Neuronal stem cell (in vitro differentiated cells): ENCODE results near the gene LHFPL5.

ENCODE experiments used
- DNase-seq: peaks from one replicate; pipeline ENCODE4 v3.0.0-alpha.2; 2013; ENCODE audit warnings: low spot score
- H2AFZ ChIP-seq: one replicate; pipeline ENCODE4 v1.6.1; 2013; ENCODE audit warnings: mild to moderate bottlenecking, low read length, inconsistent platforms
- H2AK5ac ChIP-seq: 2 replicates; pipeline ENCODE4 v1.6.1; 2013; ENCODE audit warnings: low read depth, mild to moderate bottlenecking, inconsistent platforms, low read length, moderate library complexity, mixed read lengths
- H2BK120ac ChIP-seq: 2 replicates; pipeline ENCODE4 v1.6.1; 2013; ENCODE audit warnings: low read depth, mild to moderate bottlenecking, inconsistent platforms, low read length, moderate library complexity, mixed read lengths
- H2BK12ac ChIP-seq: one replicate; pipeline ENCODE4 v1.6.1; 2013; ENCODE audit warnings: low read length, inconsistent platforms
- H2BK15ac ChIP-seq: 2 replicates; pipeline ENCODE4 v1.6.1; 2013; ENCODE audit warnings: mild to moderate bottlenecking, low read length, inconsistent platforms, mixed read lengths
- H2BK5ac ChIP-seq: one replicate; pipeline ENCODE4 v1.6.1; 2013; ENCODE audit warnings: inconsistent platforms, mild to moderate bottlenecking, low read length, moderate library complexity
- H3K14ac ChIP-seq: one replicate; pipeline ENCODE4 v1.6.1; 2013; ENCODE audit warnings: low read length, inconsistent platforms
- H3K18ac ChIP-seq: 2 replicates; pipeline ENCODE4 v1.6.1; 2013; ENCODE audit warnings: low read length, inconsistent platforms
- H3K23ac ChIP-seq: 2 replicates; pipeline ENCODE4 v1.6.1; 2013; ENCODE audit warnings: low read depth, mild to moderate bottlenecking, mixed read lengths, low read length, inconsistent platforms; ENCODE audit not compliant: poor library complexity
- H3K27ac ChIP-seq: replicated peaks from 3 replicates; pipeline ENCODE4 v1.5.1; 2013; ENCODE audit warnings: low read length, inconsistent platforms
- H3K27me3 ChIP-seq, 3 experiments: 2 replicates each; pipeline ENCODE4 v1.6.1; 2013; ENCODE audit warnings: low read length in 3 of 3, mild to moderate bottlenecking in 2 of 3, inconsistent platforms in 1 of 3, low read depth in 1 of 3, mixed read lengths in 1 of 3, moderate library complexity in 1 of 3; ENCODE audit not compliant: control insufficient read depth in 3 of 3, insufficient read depth in 3 of 3
- H3K36me3 ChIP-seq, 2 donors: replicated peaks in 1 of 2; 2 replicates each; pipeline ENCODE4 v1.6.1; 2013; ENCODE audit warnings: low read length in 2 of 2; ENCODE audit not compliant: control insufficient read depth in 2 of 2, insufficient read depth in 2 of 2
- H3K4ac ChIP-seq: 2 replicates; pipeline ENCODE4 v1.6.1; 2013; ENCODE audit warnings: inconsistent platforms, mild to moderate bottlenecking, low read length, moderate library complexity
- H3K4me1 ChIP-seq, 2 donors: 1 replicate in 1 of 2; 2 replicates in 1 of 2; pipeline ENCODE4 v1.6.1; 2013; ENCODE audit warnings: low read length in 2 of 2, low read depth in 1 of 2; ENCODE audit not compliant: control insufficient read depth in 2 of 2, insufficient read depth in 1 of 2
- H3K4me2 ChIP-seq: one replicate; pipeline ENCODE4 v1.6.1; 2013; ENCODE audit warnings: mild to moderate bottlenecking, low read length, inconsistent platforms; ENCODE audit not compliant: insufficient read depth, poor library complexity, severe bottlenecking
- H3K4me3 ChIP-seq, 2 donors: 2 replicates each; pipeline ENCODE4 v1.5.1; 2013; ENCODE audit warnings: low read length in 2 of 2, mild to moderate bottlenecking in 2 of 2, inconsistent platforms in 1 of 2, moderate library complexity in 1 of 2
- H3K79me1 ChIP-seq: one replicate; pipeline ENCODE4 v1.6.1; 2013; ENCODE audit warnings: low read depth, mild to moderate bottlenecking, inconsistent platforms, low read length, moderate library complexity
- H3K9ac ChIP-seq: one replicate; pipeline ENCODE4 v1.6.1; 2013; ENCODE audit warnings: mild to moderate bottlenecking, low read depth, low read length, inconsistent platforms; ENCODE audit not compliant: poor library complexity
- H3K9me3 ChIP-seq, 2 donors: replicated peaks in 1 of 2; 2 replicates each; pipeline versions ENCODE3 to v1.6.1; 2013; ENCODE audit warnings: low read length in 2 of 2, mild to moderate bottlenecking in 2 of 2, inconsistent platforms in 1 of 2, low read depth in 1 of 2, mixed read lengths in 1 of 2, moderate library complexity in 1 of 2; ENCODE audit not compliant: control insufficient read depth in 2 of 2, insufficient read depth in 1 of 2
- H4K8ac ChIP-seq: one replicate; pipeline ENCODE4 v1.6.1; 2013; ENCODE audit warnings: low read depth, mild to moderate bottlenecking, inconsistent platforms, low read length, moderate library complexity
- H4K91ac ChIP-seq: one replicate; pipeline ENCODE4 v1.6.1; 2013; ENCODE audit warnings: low read length, low read depth, mild to moderate bottlenecking, inconsistent platforms; ENCODE audit not compliant: poor library complexity
- WGBS, 2 donors: extraction: QIAGEN DNeasy Blood & Tissue Kit; methylation state at CpG; one replicate each; pipeline ENCODE4 v1.1.7; 2013; ENCODE audit warnings: missing lambda C conversion rate in 2 of 2, mixed read lengths in 1 of 2; ENCODE audit not compliant: insufficient read length in 2 of 2, insufficient replicate concordance in 1 of 2; ENCODE audit errors: extremely low coverage in 2 of 2; 5-methylcytosine and 5-hydroxymethylcytosine counted together

LHFPL5 gene

GRCh38 chr6:35769211-35769610 is 35.9 kb upstream of the LHFPL5 start:
- Histone ChIP-seq H3K4ac (no peak overlapping the region), H3K4me2 (no peak overlapping the region), H4K91ac (no peak overlapping the region), H2AFZ (no peak overlapping the region), H4K8ac (no peak overlapping the region), H2BK120ac (no peak overlapping the region), H2BK15ac (no peak overlapping the region), H3K27ac (no peak overlapping the region), H2BK5ac (no peak overlapping the region), H3K18ac (no peak overlapping the region), H3K36me3 (no peaks in the 10 kb centered on the region), H3K9me3 (no peaks in the 10 kb centered on the region), H3K79me1 (no peaks in the 10 kb centered on the region), H2BK12ac (no peak overlapping the region), H3K4me1 (peaks cover 0 to 3% of the 10 kb centered on the region in 2 donors), H3K14ac (no peak overlapping the region), H3K9ac (no peak overlapping the region), H3K27me3 (peaks cover 0 to 25% (median 2%) of the 10 kb centered on the region in 3 experiments), H2AK5ac (no peak overlapping the region), H3K23ac (no peak overlapping the region), H3K4me3 (no peak overlapping the region)
- no CpG with 5 or more reads among the region's 4 CpGs for WGBS, 2 donors
- no peak for DNase-seq

- H3K4ac ChIP-seq: peak overlapping the region; percentile 4
- no CpG with 5 or more reads among the region's 5 CpGs for WGBS, 2 donors
- H3K79me1 ChIP-seq: no peaks in the 10 kb centered on the region
- no peaks in the 10 kb centered on the region for H3K9me3 ChIP-seq
- H2BK5ac ChIP-seq: no peak overlapping the region
- H2BK120ac ChIP-seq: no peak overlapping the region
- peak overlapping the region; percentile 82 for H2AK5ac ChIP-seq
- peak overlapping the region; percentile 93 for H4K91ac ChIP-seq
- no peak overlapping the region for H3K4me3 ChIP-seq
- H3K27ac ChIP-seq: no peak overlapping the region
- peaks cover 0 to 2% of the 10 kb centered on the region in 2 donors for H3K4me1 ChIP-seq
- no peak overlapping the region for H2BK15ac ChIP-seq
- no peak overlapping the region for H2BK12ac ChIP-seq
- H3K14ac ChIP-seq: no peak overlapping the region
- no peaks in the 10 kb centered on the region for H3K36me3 ChIP-seq
- no peak overlapping the region for H3K4me2 ChIP-seq
- no peak overlapping the region for H3K9ac ChIP-seq
- H2AFZ ChIP-seq: no peak overlapping the region
- H3K27me3 ChIP-seq: peaks cover 0 to 26% (median 0%) of the 10 kb centered on the region in 3 experiments
- no peak for DNase-seq
- H3K23ac ChIP-seq: peak overlapping the region; percentile 49
- no peak overlapping the region for H4K8ac ChIP-seq
- peak overlapping the region; percentile 84 for H3K18ac ChIP-seq
These were observed 33.9 kb upstream of the LHFPL5 start for GRCh38 chr6:35771343-35771627.

GRCh38 chr6:35774116-35774794 is 30.9 kb upstream of the LHFPL5 start:
- no peak overlapping the region for H3K23ac ChIP-seq
- no peak overlapping the region for H3K4me2 ChIP-seq
- peaks cover 3 to 4% of the 10 kb centered on the region in 2 donors for H3K4me1 ChIP-seq
- no peak for DNase-seq
- no peak overlapping the region for H3K4ac ChIP-seq
- H3K14ac ChIP-seq: no peak overlapping the region
- H2BK12ac ChIP-seq: no peak overlapping the region
- no peak overlapping the region for H3K9ac ChIP-seq
- H3K79me1 ChIP-seq: no peaks in the 10 kb centered on the region
- H3K36me3 ChIP-seq: no peaks in the 10 kb centered on the region
- H2BK120ac ChIP-seq: no peak overlapping the region
- peaks cover 0 to 50% (median 0%) of the 10 kb centered on the region in 3 experiments for H3K27me3 ChIP-seq
- H3K27ac ChIP-seq: no peak overlapping the region
- no CpG with 5 or more reads among the region's 11 CpGs for WGBS, 2 donors
- no peak overlapping the region for H2BK5ac ChIP-seq
- H2AK5ac ChIP-seq: no peak overlapping the region
- H2BK15ac ChIP-seq: no peak overlapping the region
- no peak overlapping the region for H3K4me3 ChIP-seq
- H4K91ac ChIP-seq: no peak overlapping the region
- H3K9me3 ChIP-seq: no peaks in the 10 kb centered on the region
- no peak overlapping the region for H3K18ac ChIP-seq
- H4K8ac ChIP-seq: no peak overlapping the region
- H2AFZ ChIP-seq: no peak overlapping the region

- Histone ChIP-seq H2BK5ac (no peak overlapping the region), H2BK15ac (no peak overlapping the region), H3K23ac (no peak overlapping the region), H3K36me3 (no peaks in the 10 kb centered on the region), H3K9ac (no peak overlapping the region), H4K91ac (no peak overlapping the region), H3K14ac (no peak overlapping the region), H3K27ac (no peak overlapping the region), H3K18ac (no peak overlapping the region), H3K4me2 (no peak overlapping the region), H3K4me1 (peaks cover 3 to 4% of the 10 kb centered on the region in 2 donors), H3K9me3 (no peaks in the 10 kb centered on the region), H3K79me1 (no peaks in the 10 kb centered on the region), H2AK5ac (no peak overlapping the region), H2AFZ (no peak overlapping the region), H2BK120ac (no peak overlapping the region), H3K27me3 (peaks cover 0 to 55% (median 0%) of the 10 kb centered on the region in 3 experiments), H4K8ac (no peak overlapping the region), H3K4me3 (no peak overlapping the region), H3K4ac (no peak overlapping the region), H2BK12ac (no peak overlapping the region)
- WGBS, 2 donors: no CpG with 5 or more reads among the region's 6 CpGs
- DNase-seq: no peak
These were observed 30.1 kb upstream of the LHFPL5 start for GRCh38 chr6:35775031-35775430.
